GM18498 (cell line): ENCODE results near the gene SEPHS2.
A peak's percentile ranks its signal among the peaks of the same experiment; 100 is the strongest.
"Not testable (repeated sequence)": the region's sequence is repeated elsewhere in the genome, so short reads cannot be mapped to it uniquely, and the experiment has no call there.

ENCODE experiments used
- ATAC-seq: cut with Tn5 transposase; IDR thresholded peaks from one replicate; pipeline ENCODE4 v1.9.1; 2021; ENCODE audit warnings: mild to moderate bottlenecking, moderate library complexity; ENCODE audit not compliant: unreplicated experiment

Gene SEPHS2

DNA sequence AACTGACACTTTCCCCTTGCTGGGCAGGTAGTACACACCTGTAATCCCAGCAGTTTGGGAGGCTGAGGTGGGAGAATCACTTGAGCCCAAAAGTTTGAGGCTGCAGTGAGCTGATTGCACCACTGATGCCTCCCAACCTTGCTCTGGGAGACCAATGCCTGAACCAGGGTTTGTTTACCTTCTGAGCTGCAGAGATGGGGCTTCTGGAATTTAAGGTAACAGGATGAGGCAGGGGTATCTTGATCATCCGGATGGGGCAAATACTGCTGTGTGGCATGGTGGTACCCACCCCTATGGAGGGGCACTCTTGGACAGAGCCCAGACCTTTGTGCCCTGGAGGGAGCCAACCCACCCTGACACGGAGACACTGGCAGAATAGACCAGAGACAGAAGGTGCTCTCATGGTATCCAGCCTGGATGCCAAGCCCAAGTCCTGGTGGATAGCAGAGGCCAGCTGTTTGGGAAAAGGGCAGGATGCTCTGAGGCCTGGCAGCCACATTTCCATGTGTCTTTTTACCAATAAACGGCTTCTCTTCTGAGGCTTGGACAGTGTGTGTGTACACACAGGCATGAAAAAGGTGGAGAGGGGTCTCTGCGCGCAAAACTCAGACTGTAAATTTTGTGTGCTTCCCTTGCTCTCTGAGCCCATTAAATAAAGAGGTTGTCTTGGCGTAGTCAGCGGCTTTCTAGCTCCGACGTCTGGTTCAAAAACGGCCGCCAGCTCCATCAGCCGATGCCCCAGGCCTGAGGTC lies 46.1 kb downstream of the SEPHS2 start:
- ATAC-seq: no peak

DNA sequence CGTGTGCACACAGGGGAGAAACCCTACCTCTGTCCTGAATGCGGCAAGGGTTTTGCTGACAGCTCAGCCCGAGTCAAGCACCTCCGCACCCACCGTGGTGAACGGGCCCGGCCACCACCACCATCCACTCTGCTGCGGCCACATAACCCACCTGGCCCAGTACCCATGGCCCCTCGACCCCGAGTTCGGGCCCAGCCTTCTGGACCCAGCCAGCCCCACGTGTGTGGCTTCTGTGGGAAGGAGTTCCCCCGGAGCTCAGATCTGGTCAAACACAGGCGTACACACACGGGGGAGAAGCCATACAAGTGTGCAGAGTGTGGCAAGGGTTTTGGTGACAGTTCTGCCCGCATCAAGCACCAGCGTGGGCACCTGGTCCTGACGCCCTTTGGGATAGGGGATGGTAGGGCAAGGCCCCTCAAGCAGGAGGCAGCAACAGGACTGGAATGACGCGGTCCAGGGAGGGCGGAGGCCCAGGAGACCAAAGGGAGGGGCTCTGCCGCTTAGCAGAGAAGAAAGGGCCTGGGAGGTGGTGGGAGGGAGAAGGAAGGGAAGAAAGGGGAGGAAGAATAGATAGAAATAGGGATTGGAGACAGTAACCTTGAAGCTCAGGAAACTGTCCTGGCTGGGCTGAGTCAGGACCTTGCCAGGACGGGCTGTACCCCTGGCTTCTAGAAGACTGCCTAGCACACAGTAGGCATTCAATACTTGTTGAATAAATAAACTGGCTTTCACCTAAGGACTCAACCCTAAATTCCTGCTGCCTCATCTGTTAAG lies 46.8 kb downstream of the SEPHS2 start:
- ATAC-seq: no peak

DNA sequence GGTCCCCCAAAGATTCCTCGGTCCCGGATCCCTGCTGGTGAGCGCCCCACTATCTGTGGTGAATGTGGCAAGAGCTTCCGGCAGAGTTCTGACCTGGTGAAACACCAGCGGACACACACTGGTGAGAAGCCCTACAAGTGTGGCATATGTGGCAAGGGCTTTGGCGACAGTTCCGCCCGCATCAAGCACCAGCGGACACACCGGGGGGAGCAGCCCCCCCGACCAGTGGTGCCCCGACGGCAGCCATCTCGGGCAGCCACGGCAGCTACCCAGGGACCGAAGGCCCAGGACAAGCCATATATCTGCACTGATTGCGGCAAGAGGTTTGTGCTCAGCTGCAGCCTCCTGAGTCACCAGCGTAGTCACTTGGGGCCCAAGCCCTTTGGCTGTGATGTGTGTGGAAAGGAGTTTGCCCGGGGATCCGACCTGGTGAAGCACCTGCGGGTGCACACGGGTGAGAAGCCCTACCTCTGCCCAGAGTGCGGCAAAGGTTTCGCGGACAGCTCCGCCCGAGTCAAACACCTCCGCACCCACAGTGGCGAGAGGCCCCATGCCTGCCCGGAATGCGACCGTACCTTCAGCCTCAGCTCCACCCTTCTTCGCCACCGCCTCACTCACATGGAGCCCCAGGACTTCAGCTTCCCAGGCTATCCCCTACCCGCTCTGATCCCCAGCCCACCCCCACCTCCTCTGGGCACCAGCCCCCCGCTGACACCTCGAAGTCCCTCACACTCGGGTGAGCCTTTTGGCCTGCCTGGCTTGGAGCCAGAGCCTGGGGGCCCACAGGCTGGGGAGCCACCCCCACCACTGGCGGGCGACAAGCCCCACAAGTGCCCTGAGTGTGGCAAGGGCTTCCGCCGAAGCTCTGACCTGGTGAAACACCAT lies 47.7 kb downstream of the SEPHS2 start:
- ATAC-seq: no peak

DNA sequence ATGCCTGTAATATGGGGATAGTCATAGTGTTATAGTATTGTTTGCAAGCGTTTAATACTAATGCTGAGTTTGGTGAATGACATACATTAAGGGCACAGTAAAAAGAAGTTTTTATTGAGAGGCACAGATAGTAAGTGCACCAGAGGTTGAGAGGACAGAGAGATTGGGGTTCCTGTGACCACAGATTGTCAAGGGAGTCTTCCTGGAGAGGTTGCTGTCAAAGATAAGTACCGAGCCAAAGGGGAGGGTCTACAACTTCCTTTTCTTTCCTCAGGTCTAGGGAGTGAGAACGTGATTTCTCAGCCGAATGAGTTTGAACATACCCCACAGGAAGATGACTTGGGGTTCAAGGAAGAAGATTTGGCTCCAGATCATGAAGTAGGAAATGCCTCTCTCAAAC lies 48.6 kb downstream of the SEPHS2 start:
- ATAC-seq: no peak

DNA sequence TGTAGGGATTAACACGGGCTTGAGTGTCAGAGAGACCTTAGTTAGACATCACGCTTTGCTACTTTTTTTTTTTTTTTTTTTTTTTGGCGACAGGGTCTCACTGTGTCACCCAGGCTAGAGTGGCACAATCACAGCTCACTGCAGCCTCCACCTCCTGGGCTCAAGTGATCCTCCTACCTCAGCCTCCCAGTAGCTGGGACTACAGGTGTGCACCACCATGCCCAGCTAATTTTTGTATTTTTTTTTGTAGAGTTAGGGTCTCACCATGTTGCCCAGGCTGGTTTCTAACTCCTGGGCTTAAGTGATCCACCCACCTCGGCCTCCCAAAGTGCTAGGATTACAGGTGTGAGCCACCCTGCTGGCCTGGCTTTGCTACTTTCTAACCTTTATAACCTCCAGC lies 49.0 kb downstream of the SEPHS2 start:
- ATAC-seq: not testable (repeated sequence)

DNA sequence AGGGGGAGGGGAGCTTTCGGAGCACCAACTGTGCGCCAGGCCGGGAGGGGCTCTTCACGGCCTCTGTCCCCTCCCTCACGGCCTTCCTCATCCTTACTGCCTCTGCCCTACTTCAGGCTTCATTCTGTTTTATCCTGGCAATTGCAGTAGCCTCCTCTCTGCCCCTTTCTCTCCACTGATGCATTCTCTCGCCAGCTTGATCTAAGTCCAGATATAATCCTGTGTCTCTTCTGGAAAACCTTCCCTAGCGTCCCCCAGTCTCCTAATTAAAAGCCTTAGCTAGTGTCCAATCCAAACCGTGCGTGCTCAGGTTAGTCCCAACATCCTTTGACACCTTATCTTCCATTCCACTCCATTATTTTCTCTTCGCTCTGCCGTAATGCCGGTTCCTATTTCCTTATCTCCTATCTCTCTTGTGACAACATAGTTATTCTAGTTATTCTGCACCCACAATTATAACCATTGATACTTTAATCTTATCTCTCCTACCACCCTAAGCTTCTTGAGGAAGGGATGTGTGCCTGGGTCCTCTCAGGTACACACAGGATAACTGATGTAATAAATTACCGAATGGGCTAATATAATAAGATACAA lies 49.6 kb downstream of the SEPHS2 start:
- ATAC-seq: no peak

DNA sequence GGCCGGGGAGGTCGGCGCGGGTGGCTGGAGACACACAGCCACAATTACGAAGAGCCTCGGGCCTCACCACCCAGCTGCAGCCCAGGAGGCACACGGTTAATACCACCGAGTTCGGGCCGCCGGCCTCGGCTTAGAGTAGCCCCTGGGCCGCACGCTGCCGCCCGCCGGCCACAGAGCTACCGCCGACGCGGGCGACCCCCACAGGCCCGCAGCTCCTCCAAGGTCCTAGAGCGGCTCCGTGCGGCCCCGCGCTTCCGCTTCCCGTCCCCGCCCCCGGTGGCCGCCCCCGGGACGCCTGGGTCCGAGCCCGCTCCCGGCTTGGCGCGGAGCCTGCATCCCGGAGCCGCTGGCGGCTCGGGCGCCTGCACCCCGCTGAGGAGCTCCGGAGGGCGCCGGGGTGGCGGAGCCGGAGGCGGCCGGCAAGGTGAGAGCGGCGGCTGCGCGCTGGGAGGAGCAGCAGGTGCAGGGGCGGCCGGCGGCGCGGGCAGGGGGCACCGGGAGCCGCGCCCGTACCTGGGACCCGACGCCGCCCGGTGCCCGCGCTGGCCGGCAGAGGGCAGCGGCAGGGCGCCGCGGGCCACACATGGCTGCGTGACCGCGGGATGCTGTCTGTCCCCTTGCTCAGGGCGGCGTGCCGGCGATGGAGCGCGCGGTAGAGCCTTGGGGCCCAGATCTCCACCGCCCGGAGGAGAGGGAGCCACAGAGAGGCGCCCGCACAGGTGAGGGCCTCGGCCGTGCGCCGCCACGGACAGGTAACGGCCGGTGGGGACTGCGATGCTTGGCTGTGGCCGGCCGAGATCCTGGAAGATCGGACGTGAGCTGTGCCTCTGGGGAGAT lies 50.3 kb downstream of the SEPHS2 start, which contains the start of gene ZNF48:
ZNF48 (plus strand) TSS at position 266 of the 837 bp plus-strand sequence; CDS start at position 641, 375 bp downstream.
- ATAC-seq: peak; percentile 81

DNA sequence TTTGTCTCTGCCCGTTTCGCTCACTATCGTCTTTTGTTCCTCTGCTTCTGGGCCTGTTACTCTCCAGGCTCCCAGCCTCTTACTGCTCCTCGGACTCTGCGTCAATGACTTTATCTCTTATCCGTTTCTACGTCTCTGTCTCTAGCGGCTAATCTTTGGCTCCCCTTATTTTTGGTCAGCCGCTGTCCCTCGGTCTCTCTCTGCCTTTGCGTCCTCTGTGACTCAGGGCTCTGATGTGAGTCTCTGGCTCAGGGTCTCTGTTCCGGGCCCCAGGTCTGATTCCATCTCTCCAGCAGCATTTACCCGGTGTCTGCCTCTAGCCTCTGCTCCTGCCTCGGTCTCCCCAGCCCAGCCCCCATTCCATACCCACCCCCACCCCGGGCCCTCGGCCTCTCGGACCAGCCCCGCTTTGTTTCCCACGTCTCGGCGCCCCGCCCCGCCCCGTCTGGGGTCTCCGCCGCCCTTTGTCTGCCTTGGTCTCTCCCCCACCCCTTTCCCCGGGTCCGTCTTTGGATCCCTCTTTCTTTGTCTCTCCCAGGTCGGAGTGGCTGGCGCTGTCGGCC lies 51.0 kb downstream of the SEPHS2 start:
- no peak for ATAC-seq
